Measurements from ENCODE around the gene DCUN1D1.

DNA sequence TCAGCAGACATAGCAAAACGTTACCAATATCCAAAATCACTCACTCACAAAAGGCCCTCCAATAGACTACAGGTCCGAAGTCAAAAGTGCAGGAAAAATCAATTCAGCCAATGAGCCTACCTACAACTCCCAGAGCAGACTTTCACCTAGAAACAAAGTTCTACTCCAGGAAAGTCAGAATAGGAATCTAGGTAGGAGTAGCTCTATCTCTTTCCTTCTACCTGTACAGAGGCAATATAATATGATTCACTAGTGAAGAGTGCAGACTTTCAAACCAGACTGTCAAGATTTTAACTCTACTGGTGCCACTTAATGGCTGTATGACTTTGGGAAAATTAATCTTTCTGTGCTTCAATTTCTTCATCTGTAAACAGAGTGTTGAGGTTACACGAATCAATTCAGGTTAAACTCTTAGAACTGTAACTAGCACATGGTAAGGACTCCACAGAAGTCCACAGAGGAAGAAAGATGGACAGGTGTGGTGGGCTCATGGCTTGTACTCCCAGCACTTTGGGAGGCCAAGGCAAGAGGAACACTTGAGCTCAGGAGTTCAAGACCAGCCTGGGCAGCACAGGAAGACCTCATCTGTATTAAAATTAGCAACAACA, 9.4 kb downstream of the DCUN1D1 start:
- TF ChIP-seq EZH2 (IDR thresholded peaks at IDR 0.05) (no peak), POLR2AphosphoS5 (IDR thresholded peaks at IDR 0.05; ENCODE audit: borderline replicate concordance, low read depth, low read length) (no peak), FOXP2 (optimal IDR thresholded peaks at IDR 0.05; ENCODE audit: control extremely low read depth, extremely low read length, insufficient read depth) (no peak)
